GM10266 (cell line): ENCODE measurements around the gene HNRNPF.

ENCODE experiments used
- DNase-seq: peaks from one replicate; pipeline ENCODE4 v3.0.0; 2012; ENCODE audit errors: extremely low spot score
- CTCF ChIP-seq: IDR thresholded peaks from 2 replicates; pipeline ENCODE4 v1.5.1; 2012; ENCODE audit warnings: mild to moderate bottlenecking, low read depth; ENCODE audit not compliant: control insufficient read depth, insufficient read depth; ENCODE audit errors: missing control alignments

The HNRNPF gene

DNA sequence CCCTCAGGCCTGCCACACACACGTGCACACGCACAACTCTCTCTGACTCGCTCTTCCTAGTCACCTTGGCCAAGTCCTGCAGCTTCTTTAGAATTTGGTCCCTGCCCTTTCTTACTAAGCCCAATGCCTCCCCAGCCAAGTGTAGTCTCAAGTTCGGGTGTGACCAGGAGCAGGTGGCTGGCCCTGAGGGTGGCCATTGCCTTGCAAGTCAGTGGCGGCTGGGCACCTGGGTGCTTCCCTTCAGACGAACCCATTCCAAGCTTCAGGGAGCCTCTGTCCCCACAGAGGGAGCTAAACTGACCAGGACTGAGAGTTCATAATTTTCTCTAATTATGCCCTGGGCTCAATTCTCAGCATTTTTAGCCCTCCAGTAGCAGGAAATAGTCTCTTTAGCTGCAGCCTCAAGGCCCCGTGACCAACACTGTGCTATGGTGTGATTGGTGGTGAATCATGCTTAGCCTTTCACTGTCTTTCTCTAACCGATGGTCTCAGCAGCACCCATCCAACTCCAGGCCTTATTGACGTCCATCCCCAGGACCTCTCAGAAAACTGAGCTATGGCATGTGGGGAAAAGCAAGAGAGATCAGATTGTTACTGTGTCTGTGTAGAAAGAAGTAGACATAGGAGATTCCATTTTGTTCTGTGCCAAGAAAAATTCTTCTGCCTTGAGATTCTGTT lies 72.2 kb downstream of the HNRNPF start:
- no peak for TF ChIP-seq CTCF
- no peak for DNase-seq

DNA sequence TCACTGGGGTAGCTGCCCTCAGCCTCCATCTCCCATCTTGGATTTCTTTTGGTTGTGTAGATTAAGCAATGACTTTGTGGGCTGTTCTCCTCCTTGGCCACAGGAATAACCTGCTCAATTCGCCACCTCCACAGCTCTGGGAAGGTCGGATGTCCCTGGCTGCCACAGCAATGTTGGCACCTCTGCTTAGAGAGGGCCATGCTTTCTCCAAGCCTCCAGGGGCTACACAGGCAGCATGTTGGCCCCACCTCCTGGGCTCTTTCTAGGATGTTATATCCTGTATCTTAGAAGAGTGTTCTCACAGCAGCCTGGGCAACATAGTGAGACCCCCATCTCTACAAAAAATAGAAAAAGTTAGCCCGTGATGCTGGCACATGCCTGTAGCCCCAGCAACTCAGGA lies 72.9 kb downstream of the HNRNPF start:
- DNase-seq = no peak
- no peak for TF ChIP-seq CTCF
